IPS-20b (cell line): Measurements from ENCODE around the gene MAST2.
"Not testable (repeated sequence)": the region's sequence is repeated elsewhere in the genome, so short reads cannot be mapped to it uniquely, and the experiment has no call there.

Experiments used
- H3K27ac ChIP-seq: one replicate; pipeline ENCODE4 v1.5.1; 2013; ENCODE audit warnings: low read length
- H3K27me3 ChIP-seq: 2 replicates; pipeline ENCODE4 v1.6.1; 2013; ENCODE audit warnings: mild to moderate bottlenecking, low read length, inconsistent platforms; ENCODE audit not compliant: insufficient read depth
- H3K36me3 ChIP-seq: 2 replicates; pipeline ENCODE4 v1.6.1; 2013; ENCODE audit warnings: low read depth, mild to moderate bottlenecking, inconsistent platforms, low read length, moderate library complexity; ENCODE audit not compliant: insufficient read depth
- H3K4me1 ChIP-seq: 2 replicates; pipeline ENCODE4 v1.6.1; 2013; ENCODE audit warnings: mild to moderate bottlenecking, control low read depth, inconsistent platforms, low read length, moderate library complexity; ENCODE audit not compliant: insufficient read depth
- H3K4me3 ChIP-seq: 2 replicates; pipeline ENCODE4 v1.5.1; 2013; ENCODE audit warnings: mild to moderate bottlenecking, low read length, inconsistent platforms
- H3K9ac ChIP-seq: 2 replicates; pipeline ENCODE4 v1.6.1; 2013; ENCODE audit warnings: low read depth, mild to moderate bottlenecking, inconsistent platforms, low read length, moderate library complexity
- H3K9me3 ChIP-seq: 2 replicates; pipeline ENCODE4 v1.6.1; 2013; ENCODE audit warnings: mild to moderate bottlenecking, low read depth, low read length, inconsistent platforms; ENCODE audit not compliant: insufficient read depth

MAST2 gene

DNA sequence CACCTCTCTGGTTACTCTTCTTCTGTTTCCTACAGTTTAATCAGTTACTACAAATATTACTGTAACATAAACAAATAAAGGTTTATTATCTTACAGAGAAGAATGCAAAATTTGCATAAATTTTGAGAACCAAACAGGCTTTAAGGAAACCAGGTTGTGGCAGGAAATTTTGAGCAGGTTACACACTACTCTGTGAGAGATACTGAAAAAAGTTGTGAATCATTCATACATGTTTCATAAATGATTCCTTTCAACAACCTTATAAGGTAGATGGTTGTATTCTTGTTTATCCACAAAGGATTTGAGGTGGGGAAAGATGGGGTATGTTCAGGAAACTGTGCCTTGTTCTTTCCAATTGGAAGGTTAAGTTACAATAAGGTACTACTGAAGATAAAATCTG, 58.6 kb downstream of the MAST2 start:
- Histone ChIP-seq H3K27me3 (no peaks in the 10 kb centered on the region), H3K4me1 (0 out of 2 replicates have a peak, but pooled peaks cover 3% of the 10 kb centered on the region), H3K9ac (no peak overlapping the region), H3K9me3 (no peaks in the 10 kb centered on the region), H3K36me3 (no peaks in the 10 kb centered on the region), H3K4me3 (no peak overlapping the region), H3K27ac (no peak overlapping the region)

DNA sequence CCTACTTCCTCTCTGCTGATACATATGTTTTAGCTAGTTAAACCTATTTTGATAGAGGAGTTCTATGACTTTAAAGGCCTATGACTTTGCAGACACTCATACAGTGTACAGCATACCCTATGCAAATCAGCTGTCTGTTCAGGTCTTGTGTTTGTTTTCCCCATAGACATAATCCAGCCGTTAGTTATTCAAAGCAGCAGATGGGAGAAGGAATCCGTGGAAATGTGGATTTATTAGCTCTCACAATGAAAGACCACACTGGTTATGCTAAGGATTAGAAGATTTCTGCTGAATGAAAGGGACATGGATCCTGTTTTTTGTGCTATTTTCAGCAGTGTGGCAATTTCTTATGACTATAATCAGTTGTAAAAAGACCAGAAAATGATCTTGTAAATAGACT, 59.8 kb downstream of the MAST2 start:
- Histone ChIP-seq H3K4me1 (0 out of 2 replicates have a peak, but pooled peaks cover 3% of the 10 kb centered on the region), H3K36me3 (no peaks in the 10 kb centered on the region), H3K9me3 (no peaks in the 10 kb centered on the region), H3K27ac (no peak overlapping the region), H3K4me3 (no peak overlapping the region), H3K9ac (no peak overlapping the region), H3K27me3 (no peaks in the 10 kb centered on the region)

DNA sequence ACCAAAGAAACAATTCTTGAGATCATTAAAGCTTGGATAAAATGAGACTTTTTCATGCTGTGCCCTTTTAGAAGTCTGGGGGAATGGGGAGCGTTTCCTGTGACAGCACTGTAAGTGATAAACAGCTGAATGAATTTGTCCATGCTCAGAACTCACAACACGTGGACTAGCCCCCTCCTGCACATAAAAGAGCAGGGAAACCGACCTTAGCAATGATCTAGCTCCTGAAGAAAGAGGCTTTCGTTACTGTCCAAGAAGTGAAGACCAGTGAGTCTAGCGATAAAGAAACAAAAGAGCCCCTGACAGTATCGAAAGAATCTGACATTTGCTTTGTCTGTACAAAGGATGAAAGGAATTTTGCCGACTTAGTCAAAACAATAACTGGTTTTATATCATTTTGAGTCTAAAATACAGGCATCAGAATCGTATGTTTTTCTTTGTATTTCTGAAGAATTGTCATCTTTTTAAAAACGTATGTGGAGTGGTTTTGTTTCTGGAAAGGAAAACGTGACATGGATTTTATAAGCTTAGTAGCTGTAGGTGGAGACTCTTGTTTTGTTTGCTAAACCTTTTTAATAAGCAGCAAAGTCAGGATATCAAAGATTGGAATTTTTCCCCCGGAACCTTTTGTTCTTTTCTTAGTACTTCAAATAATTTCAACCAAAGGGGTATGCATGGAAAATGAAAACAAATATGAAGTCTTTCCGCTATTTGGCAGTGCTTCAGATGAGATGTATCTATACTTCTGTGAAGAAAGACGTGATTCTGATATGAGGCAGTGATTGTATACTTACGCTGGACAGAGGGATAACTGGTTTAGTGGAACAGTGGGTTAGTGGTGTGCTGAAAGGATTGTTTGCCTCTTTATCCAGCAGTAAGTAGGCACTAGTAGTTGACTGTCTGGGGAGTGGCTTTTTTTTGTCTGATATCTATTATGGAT, 61.0 kb downstream of the MAST2 start:
- H3K9me3 ChIP-seq, result no peaks in the 10 kb centered on the region
- no peaks in the 10 kb centered on the region for H3K36me3 ChIP-seq
- 0 out of 2 replicates have a peak, but pooled peaks cover 3% of the 10 kb centered on the region for H3K4me1 ChIP-seq
- H3K27ac ChIP-seq, result no peak overlapping the region
- H3K27me3 ChIP-seq, result no peaks in the 10 kb centered on the region
- no peak overlapping the region for H3K4me3 ChIP-seq
- H3K9ac ChIP-seq, result no peak overlapping the region

DNA sequence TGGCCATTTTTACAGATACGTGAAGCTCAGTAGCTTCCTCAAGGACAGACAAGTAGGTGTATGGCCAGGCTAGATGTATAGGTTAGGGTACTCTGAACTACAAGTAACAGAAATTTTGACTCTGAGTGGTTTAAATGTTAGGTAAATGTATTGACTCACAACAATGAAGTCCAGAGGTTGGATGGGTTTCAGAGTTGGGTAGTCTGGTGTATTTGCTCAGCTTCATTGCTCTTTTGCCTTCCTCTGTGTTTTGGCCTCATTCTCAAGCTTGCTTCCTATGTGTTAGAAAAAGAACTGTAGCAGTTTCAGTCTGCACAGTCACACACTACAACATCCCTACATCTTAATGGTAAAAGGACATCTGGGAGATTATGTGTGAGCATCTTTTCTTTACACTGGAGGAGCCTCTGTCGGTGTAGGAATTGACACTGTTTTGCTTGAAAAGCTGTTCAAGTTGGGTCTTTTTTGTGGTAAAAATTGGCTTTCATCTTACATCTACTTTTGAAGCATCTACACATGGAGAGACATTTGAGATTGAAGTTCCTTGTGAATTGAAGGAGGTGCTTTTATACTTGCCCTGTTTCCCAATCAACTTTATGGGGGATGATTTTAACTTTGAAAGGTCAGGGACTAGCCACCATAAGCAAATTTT, 64.4 kb downstream of the MAST2 start:
- H3K27ac ChIP-seq, result no peak overlapping the region

DNA sequence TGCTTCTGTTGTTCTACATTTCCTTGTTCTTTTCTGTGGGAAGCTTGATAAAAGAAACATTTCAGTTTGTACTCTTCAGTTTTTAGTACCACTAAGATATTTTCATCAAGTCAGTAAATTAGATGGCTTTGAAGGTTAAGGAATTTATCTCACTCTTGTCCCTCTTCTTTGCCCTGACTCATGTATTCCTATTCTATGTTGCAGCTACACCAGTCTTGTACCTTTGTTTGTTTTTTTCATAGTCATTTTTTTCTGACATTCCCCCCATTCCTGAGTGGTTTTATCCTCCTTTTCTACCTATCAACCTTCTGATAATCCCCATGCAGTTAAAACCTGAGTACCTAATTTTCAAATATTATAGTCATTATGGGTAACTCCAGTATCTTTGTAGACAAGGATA, 65.4 kb downstream of the MAST2 start:
- H3K4me1 ChIP-seq, result no peaks in the 10 kb centered on the region
- H3K4me3 ChIP-seq, result no peak overlapping the region
- H3K36me3 ChIP-seq, result no peaks in the 10 kb centered on the region
- H3K27me3 ChIP-seq, result no peaks in the 10 kb centered on the region
- no peaks in the 10 kb centered on the region for H3K9me3 ChIP-seq
- H3K9ac ChIP-seq, result no peak overlapping the region
- no peak overlapping the region for H3K27ac ChIP-seq

More for the DNA sequence above, 64.4 kb downstream of the MAST2 start:
- Histone ChIP-seq H3K27me3 (no peaks in the 10 kb centered on the region), H3K4me3 (no peak overlapping the region), H3K9me3 (no peaks in the 10 kb centered on the region), H3K36me3 (no peaks in the 10 kb centered on the region), H3K9ac (no peak overlapping the region), H3K4me1 (no peaks in the 10 kb centered on the region)

DNA sequence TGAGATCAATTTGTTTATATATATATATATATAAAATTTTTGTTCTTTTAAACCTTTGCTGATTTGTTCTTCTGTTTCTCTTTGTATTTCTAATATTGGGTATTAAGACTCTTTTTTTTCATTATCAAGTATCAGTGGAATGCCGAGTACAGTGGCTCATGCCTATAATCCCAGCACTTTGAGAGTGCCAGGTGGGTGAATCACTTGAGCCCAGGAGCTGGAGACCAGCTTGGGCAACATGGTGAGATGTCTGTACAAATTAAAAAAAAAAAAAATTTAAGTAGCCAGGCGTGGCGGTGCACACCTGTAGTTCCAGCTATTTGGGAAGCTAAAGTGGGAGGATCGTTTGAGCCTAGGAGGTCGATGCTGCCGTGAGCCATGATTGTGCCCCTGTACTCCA, 67.1 kb downstream of the MAST2 start:
- Histone ChIP-seq H3K9me3 (no peaks in the 10 kb centered on the region), H3K4me3 (no peak overlapping the region), H3K27me3 (no peaks in the 10 kb centered on the region), H3K4me1 (no peaks in the 10 kb centered on the region), H3K27ac (no peak overlapping the region), H3K9ac (no peak overlapping the region), H3K36me3 (no peaks in the 10 kb centered on the region)

DNA sequence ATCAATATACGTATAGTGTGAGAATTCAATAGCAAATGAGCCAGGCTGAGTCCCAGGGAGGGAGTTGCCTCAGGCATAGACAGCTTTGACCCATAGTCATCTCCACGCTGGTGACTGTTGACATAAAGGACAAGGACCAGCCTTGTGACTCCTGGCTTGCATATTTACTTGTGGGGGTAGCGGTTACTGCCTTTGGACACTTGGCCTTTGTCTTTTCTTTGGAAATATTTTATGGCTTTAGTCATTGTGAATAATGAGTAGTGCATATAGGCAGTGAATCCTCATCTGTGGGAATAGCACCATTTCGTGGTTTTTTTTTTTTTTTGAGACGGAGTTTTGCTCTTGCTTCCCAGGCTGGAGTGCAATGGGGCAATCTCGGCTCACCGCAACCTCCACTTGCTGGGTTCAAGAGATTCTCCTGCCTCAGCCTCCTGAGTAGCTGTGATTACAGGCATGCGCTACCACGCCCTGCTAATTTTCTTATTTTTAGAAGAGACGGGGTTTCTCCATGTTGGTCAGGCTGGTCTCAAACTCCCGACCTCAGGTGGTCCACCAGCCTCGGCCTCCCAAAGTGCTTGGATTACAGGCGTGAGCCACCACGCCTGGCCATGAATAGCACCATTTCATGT, 68.9 kb downstream of the MAST2 start:
- not testable (repeated sequence) for H3K9me3 ChIP-seq, H3K4me1 ChIP-seq, H3K9ac ChIP-seq, H3K27me3 ChIP-seq, H3K36me3 ChIP-seq, H3K27ac ChIP-seq, H3K4me3 ChIP-seq

DNA sequence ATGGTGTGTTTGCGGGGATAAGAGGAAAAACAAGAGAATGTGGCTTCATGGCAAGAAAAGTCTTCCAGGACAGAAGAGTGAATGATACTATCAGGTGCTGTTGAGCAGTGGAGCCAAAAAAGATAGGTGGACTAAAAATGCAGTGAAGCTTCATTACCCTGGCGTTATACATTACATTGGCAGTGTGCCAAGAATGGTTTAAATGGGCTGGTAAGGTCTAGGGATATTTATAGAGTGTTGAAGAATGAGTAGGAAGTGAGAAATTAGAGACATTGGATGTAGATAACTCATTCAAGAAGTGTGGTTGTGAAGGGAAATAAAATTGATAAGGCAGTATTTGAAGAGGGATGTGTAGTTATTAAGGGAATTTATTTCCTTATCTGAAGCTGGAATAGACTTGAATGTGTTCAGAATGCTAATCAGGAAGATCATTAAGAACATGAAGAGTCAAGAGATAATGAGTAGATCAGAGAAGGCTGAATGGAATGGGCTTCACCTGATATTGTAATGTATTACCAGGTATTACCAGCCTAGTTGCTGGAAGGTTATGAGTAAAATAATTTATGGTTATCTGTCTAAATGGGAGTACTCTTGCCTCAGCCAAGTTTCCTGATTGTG, 72.7 kb downstream of the MAST2 start:
- Histone ChIP-seq H3K9me3 (no peaks in the 10 kb centered on the region), H3K36me3 (no peaks in the 10 kb centered on the region), H3K9ac (no peak overlapping the region), H3K4me3 (no peak overlapping the region), H3K4me1 (no peaks in the 10 kb centered on the region), H3K27ac (no peak overlapping the region), H3K27me3 (no peaks in the 10 kb centered on the region)

DNA sequence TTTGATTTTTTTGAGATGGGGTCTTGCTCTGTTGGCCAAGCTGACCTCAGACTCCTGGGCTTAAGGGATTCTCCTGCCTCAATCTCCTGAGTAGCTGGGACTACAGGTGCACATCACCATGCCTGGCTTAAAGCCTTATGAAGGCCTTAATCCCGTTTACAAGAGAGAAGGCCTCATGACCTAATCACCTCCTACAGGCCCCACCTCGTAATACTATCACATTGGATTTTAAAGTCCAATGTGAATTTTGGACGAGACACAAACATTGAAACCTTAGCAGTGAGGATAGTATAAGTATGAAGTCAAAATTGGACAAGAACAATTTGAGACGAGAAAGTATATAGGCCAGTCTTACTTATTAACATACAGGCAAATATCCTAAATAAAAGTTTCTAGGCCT, 73.9 kb downstream of the MAST2 start:
- Histone ChIP-seq H3K4me3 (no peak overlapping the region), H3K9me3 (no peaks in the 10 kb centered on the region)

DNA sequence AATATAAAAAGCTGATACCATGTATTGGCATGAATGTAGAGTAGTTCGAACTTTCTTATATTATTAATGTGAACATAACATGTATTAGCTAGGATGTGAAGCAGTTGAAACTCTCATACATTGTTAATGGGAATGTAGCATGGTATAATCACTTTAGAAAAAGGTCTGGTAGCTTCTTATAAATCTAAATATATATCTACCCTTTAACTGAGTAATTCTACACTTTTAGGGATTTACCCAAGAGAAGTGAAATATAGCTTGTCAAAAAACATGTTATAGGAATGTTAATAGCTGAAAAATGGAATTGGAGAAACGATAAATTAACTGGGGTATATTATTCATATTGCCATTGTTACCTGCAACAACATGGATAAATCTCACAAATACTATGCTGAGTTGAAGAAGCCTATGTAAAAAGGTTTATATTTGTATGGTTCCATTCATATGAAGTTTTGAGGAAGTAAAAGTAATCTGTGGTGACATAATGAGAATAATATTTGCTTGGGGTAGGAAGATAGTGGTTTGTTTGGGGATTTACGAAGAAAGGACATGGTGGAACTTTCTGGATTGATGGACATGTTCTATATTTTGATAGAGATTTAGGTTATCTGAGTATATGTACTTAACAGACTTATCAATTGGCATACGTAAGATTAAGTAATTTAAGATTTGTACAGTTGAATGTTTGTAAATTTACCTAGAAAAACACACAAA, 76.6 kb downstream of the MAST2 start:
- Histone ChIP-seq H3K4me3 (no peak overlapping the region), H3K27me3 (no peaks in the 10 kb centered on the region), H3K36me3 (no peaks in the 10 kb centered on the region; the same call in 1 of the 2 replicates), H3K9me3 (no peaks in the 10 kb centered on the region), H3K9ac (no peak overlapping the region), H3K27ac (no peak overlapping the region), H3K4me1 (no peaks in the 10 kb centered on the region)

More for the DNA sequence above, 73.9 kb downstream of the MAST2 start:
- Histone ChIP-seq H3K27me3 (no peaks in the 10 kb centered on the region), H3K9ac (no peak overlapping the region), H3K27ac (no peak overlapping the region), H3K4me1 (no peaks in the 10 kb centered on the region), H3K36me3 (no peaks in the 10 kb centered on the region; the same call in 1 of the 2 replicates)

DNA sequence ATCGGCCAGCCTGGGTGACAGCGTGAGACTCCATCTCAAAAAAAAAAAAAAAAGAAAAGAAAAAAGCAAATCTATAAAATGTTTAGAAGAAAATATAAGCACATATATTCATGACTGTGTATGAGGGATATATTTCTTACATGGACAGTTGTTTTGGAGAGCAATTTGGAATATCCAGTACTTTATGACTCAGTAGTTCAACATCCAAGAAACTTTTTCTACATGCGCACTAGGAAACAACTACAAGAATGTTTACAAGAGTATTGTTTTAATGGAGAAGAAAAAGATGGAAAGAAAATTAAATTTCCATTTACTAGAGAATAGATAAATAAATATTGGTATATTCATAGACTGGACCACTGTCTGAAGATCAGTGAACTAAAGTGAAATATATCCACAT, 77.5 kb downstream of the MAST2 start:
- no peak overlapping the region for H3K4me3 ChIP-seq
- no peak overlapping the region for H3K27ac ChIP-seq
- H3K9ac ChIP-seq, result no peak overlapping the region
- H3K27me3 ChIP-seq, result no peaks in the 10 kb centered on the region
- H3K36me3 ChIP-seq, result no peaks in the 10 kb centered on the region; the same call in 1 of the 2 replicates
- no peaks in the 10 kb centered on the region for H3K4me1 ChIP-seq
- no peaks in the 10 kb centered on the region for H3K9me3 ChIP-seq
